Measurements from ENCODE around the gene OR52I2.

OR52I2 gene

DNA sequence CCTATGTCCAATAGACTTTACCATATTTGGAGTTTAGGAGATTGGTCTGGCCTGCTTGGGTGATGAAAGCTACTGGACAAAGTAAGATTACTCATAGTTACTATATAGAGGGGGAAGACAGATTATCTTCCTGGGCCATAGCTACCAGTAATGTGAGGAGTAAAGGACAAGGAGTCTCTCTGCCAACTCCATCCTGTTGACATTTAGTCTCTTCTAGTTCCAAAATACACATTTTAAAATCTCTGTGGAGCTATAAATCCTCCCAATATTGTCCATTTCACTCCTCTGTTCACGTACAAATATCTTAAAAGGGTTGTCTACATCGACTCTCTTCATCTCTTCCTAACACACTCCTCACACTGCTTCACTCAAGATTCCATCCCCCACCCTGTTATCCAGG lies 54.6 kb downstream of the OR52I2 start:
- TF ChIP-seq POLR2A (IDR thresholded peaks at IDR 0.05; ENCODE audit: low read depth, low read length) (no peak), POU2F2 (IDR thresholded peaks at IDR 0.05; ENCODE audit: low read depth, low read length) (no peak), TAF1 (IDR thresholded peaks at IDR 0.05; ENCODE audit: low read depth, low read length) (no peak), PAX5 (IDR thresholded peaks at IDR 0.05; ENCODE audit: insufficient read depth, low read length, severe bottlenecking) (no peak), SPI1 (IDR thresholded peaks at IDR 0.05; ENCODE audit: low read depth, low read length) (no peak), POLR2AphosphoS5 (IDR thresholded peaks at IDR 0.05; ENCODE audit: low read depth, low read length) (no peak)
- no peak for DNase-seq (ENCODE audit: insufficient read length, low spot score)
- no peak for FAIRE-seq

DNA sequence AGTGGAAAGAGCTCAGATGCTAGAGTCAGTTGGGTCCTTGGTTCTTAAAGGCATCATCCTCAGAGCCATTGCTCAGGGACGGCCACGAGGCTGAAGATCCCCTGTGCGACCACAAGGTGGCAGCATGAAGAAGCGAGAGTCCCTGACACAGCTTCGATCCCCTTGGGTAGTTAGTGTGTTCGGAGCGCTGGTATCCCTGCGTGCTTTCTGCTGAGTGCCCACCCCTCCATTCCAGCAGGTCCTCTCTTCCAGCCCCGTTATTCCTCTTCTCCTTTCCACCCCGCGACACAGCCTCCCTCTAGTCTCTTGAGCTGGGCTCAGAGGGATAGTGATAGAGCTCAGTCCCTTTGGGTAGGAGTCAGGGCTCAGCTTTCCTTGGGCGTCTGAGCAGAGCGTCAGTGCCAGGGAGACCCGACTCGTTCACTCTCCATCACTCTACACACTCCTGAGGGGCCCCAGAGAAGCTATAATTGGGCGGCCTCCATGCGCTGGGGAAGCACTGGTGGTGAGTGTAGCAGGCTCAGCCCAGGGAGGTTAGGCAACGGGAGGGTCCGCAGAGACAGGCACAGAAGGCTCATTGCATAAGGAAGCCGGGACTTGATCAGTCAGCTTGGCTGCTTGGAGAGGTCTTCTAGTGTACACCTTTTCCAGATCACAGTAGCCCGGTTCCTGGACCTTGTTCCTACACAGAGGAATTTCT lies 55.6 kb downstream of the OR52I2 start, which contains the start of gene OR51D1:
OR51D1 (plus strand) TSS at position 516 of the 700 bp plus-strand sequence. CDS start 2,314 bp downstream, outside the sequence.
- FAIRE-seq (peak; percentile 97), DNase-seq (ENCODE audit: insufficient read length, low spot score) (peak; percentile 40)
- TF ChIP-seq TAF1 (IDR thresholded peaks at IDR 0.05; ENCODE audit: low read depth, low read length) (no peak), POU2F2 (IDR thresholded peaks at IDR 0.05; ENCODE audit: low read depth, low read length) (no peak), SPI1 (IDR thresholded peaks at IDR 0.05; ENCODE audit: low read depth, low read length) (no peak), POLR2AphosphoS5 (IDR thresholded peaks at IDR 0.05; ENCODE audit: low read depth, low read length) (no peak), POLR2A (IDR thresholded peaks at IDR 0.05; ENCODE audit: low read depth, low read length) (no peak), PAX5 (IDR thresholded peaks at IDR 0.05; ENCODE audit: insufficient read depth, low read length, severe bottlenecking) (no peak)

DNA sequence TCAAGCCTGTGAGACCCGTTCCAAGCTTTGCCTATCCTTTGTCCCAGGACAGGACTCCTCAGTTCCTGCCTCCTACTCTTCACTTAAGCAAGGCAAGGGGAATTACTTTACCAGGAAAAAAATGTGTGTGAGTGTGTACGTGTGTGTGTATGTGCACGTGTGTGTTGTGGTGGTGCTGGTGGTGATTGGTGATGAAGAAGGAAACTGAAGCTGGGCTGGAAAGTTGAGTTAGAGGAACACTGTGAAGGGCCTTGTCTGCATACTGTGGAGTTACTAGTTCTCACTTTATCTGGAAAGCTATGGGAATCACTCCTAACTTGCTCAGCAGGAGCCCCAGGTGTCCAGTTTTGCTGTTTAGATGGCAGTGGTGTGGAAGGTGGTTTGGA lies 56.1 kb downstream of the OR52I2 start:
- TF ChIP-seq TAF1 (IDR thresholded peaks at IDR 0.05; ENCODE audit: low read depth, low read length): no peak
- no peak for TF ChIP-seq PAX5 (IDR thresholded peaks at IDR 0.05; ENCODE audit: insufficient read depth, low read length, severe bottlenecking)
- TF ChIP-seq POLR2AphosphoS5 (IDR thresholded peaks at IDR 0.05; ENCODE audit: low read depth, low read length): no peak
- TF ChIP-seq SPI1 (IDR thresholded peaks at IDR 0.05; ENCODE audit: low read depth, low read length): no peak
- DNase-seq (ENCODE audit: insufficient read length, low spot score) (no peak), FAIRE-seq (no peak)

DNA sequence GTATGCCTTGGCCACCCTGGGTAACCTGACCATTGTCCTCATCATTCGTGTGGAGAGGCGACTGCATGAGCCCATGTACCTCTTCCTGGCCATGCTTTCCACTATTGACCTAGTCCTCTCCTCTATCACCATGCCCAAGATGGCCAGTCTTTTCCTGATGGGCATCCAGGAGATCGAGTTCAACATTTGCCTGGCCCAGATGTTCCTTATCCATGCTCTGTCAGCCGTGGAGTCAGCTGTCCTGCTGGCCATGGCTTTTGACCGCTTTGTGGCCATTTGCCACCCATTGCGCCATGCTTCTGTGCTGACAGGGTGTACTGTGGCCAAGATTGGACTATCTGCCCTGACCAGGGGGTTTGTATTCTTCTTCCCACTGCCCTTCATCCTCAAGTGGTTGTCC lies 58.4 kb downstream of the OR52I2 start:
- no peak for TF ChIP-seq POLR2AphosphoS5 (IDR thresholded peaks at IDR 0.05; ENCODE audit: low read depth, low read length)
- no peak for DNase-seq (ENCODE audit: insufficient read length, low spot score)
- FAIRE-seq: no peak

DNA sequence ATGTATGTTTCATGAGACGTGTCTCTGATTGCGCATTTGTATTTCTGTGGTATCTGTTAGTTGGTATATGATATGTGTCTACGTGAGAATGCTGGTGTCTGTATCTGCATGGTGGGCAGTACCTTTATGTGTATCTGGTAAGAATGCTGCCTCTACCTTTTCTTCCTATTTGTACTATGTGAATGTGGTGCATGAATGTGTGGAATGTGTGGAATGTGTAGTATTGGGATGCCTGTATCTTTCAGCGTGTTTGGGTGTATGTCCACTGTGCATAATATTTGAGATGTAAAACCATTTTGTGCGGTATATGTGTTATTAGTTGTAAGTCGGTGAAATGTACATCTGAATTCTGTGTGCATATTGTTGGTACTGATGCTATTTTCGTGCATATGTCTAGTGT lies 60.0 kb downstream of the OR52I2 start:
- TF ChIP-seq POLR2A (IDR thresholded peaks at IDR 0.05; ENCODE audit: low read depth, low read length) (no peak), POLR2AphosphoS5 (IDR thresholded peaks at IDR 0.05; ENCODE audit: low read depth, low read length) (no peak), POU2F2 (IDR thresholded peaks at IDR 0.05; ENCODE audit: low read depth, low read length) (no peak), TAF1 (IDR thresholded peaks at IDR 0.05; ENCODE audit: low read depth, low read length) (no peak), SPI1 (IDR thresholded peaks at IDR 0.05; ENCODE audit: low read depth, low read length) (no peak), PAX5 (IDR thresholded peaks at IDR 0.05; ENCODE audit: insufficient read depth, low read length, severe bottlenecking) (no peak)
- DNase-seq (ENCODE audit: insufficient read length, low spot score) (no peak), FAIRE-seq (no peak)

DNA sequence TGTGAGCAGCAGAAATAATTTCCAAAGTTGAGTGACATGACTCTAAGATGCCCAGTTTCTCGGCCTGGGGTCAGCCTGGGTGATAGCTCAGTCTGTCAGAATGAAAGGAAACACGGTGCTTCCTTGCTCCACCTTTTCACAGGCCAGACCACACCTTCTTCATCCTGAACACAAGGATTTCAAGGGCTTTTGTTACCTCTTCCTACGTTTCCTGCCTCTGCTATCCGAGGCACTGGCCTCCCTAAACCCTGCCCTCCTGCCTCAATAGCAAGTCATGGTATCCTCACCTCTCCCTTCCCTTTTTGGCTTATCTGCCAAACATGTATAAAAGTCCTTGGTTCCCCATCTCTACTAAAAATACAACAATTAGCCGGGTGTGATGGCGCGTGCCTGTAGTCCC lies 60.5 kb downstream of the OR52I2 start:
- no peak for FAIRE-seq
- TF ChIP-seq SPI1 (IDR thresholded peaks at IDR 0.05; ENCODE audit: low read depth, low read length) (no peak), TAF1 (IDR thresholded peaks at IDR 0.05; ENCODE audit: low read depth, low read length) (no peak), PAX5 (IDR thresholded peaks at IDR 0.05; ENCODE audit: insufficient read depth, low read length, severe bottlenecking) (no peak), POU2F2 (IDR thresholded peaks at IDR 0.05; ENCODE audit: low read depth, low read length) (no peak), POLR2A (IDR thresholded peaks at IDR 0.05; ENCODE audit: low read depth, low read length) (no peak), POLR2AphosphoS5 (IDR thresholded peaks at IDR 0.05; ENCODE audit: low read depth, low read length) (no peak)
- DNase-seq (ENCODE audit: insufficient read length, low spot score): no peak
